HG03520 (cell line): ENCODE results near the gene DYNAP.
A peak's percentile ranks its signal among the peaks of the same experiment; 100 is the strongest.

Source experiments
- ATAC-seq: cut with Tn5 transposase; IDR thresholded peaks from one replicate; pipeline ENCODE4 v1.9.1; 2021; ENCODE audit warnings: mild to moderate bottlenecking, moderate library complexity; ENCODE audit not compliant: unreplicated experiment

Gene DYNAP

DNA sequence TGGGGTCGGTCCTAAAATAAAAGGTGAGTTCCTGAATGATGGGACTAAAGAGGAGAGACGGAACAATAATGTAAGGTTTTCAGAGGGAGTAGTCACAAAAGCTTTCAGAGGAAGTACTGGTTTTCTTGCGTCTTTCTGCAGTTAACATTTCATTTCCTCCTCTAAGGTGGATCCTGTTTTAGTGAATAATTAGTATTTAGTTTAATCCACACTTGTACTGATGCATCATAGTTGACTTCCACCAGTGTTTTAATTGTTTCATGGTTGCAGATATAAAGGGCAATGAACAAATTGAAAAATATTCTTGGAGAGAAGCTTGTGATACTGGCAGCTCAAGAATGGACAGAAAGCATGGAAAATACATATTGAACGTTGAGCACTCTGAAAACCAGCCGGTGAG, at the start of gene DYNAP:
Gene DYNAP (plus strand): TSS at position 301 of the 400 bp plus-strand sequence. CDS start 38 bp downstream, at position 339.
- no peak for ATAC-seq

- ATAC-seq, result no peak
Measured at GRCh38 chr18:54551590-54551989, 39.5 kb upstream of the DYNAP start.

GRCh38 chr18:54555286-54555685, 35.8 kb upstream of the DYNAP start:
- ATAC-seq, result no peak

DNA sequence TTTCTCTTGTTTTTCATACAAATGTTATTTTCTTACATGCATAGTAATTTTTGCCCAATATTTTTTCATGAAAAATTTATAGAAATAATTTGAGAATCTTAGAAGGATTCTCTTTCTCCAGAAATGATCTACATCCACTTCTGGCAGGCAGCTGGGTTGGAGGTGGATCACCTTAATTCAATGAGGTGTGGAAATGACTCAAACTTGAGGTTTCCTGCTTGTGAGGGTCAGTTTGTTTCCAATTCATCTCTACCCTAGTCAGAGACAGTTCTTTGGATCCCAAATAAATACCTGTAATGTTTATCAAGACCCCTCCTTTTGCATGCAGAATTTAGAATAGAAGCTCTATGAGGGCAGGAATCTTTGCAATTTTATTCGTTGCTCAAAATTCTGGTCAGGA, 35.0 kb upstream of the DYNAP start:
- no peak for ATAC-seq

DNA sequence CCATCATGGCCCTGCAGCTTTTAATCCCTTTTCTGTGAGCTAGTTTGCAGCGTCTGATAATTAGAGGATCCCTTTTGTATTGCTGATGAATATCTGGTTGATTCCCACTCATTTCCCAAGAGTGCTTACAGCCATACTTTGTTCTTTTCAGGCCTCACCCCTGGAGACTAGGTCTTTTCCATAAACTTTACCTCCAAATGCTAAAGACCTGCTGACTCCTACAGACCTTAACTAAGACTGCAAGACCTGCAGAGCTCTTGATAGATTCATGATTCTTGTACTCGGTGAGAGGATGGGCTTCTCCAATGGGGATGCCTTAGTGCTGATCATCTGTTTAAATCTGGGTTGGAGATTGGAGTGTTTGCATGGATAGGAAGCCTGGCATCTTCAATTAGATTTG, 33.1 kb upstream of the DYNAP start:
- no peak for ATAC-seq

DNA sequence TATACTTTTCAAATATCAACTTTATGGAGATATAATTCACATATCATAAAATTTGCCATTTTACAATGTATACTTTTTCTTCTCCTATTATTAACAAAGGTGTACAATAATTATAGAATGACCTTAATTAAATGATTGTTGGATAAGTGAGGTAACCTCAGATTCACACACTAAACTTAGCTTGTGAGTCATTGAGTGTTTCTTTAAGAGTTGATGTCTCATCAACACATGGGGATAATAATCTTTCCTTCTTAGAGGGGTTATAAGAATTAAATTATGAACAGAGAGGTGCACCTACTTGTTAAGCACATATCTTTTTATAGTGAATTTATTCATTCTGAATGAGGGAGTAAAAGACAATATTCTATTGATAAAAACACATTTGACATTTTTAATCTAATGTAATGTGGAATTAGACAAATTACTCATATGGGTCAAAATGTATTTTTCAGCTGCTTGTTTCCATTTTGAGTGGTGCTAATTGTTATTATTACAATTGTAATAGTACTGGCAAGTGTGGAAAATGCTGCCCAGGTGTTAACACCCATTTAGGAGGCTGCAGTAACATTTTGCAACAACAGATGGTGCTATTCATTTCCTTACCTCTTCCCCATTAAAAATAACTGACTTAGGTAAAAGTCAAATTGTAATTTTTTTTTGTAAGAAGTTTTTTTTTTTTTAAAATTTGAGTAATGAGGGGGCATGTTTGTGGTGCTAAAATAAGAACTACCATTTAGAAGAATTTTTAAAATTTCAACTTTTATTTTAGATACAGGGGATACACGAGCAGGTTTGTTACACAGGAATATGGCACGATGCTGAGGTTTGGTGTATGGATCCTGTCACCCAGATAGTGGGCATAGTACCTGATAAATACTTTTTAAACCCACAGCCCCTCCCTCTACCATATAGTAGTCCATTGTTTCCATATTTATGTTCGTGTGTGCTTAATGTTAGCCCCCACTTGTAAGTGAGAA, 32.1 kb upstream of the DYNAP start:
- ATAC-seq, result peak; percentile 51

DNA sequence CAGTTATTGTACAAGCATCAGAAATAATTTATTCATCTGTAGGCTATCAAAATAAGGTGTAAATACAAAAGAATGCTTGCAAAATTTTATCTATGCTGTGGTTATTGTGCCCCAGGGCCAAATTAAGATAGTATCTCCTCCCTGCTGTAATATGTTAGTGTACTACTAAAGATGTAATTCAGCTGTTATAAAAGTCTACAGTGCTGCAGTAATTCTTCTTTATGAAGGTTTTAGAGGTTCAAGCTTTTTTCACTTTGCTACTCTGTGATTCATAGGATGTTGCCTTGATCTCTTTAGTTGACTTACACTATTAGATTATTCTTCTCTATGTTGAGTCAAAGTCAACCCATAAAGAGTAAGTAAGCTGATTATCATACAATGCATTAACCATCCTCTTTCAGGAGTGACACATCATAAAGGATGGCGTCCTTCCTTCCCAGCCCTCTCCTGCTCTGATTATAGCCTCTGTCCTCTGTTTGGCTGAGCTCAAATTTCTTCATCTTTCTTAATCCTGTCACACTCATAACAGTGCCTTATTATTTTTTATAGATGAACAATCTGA, 29.3 kb upstream of the DYNAP start:
- ATAC-seq, result no peak

DNA sequence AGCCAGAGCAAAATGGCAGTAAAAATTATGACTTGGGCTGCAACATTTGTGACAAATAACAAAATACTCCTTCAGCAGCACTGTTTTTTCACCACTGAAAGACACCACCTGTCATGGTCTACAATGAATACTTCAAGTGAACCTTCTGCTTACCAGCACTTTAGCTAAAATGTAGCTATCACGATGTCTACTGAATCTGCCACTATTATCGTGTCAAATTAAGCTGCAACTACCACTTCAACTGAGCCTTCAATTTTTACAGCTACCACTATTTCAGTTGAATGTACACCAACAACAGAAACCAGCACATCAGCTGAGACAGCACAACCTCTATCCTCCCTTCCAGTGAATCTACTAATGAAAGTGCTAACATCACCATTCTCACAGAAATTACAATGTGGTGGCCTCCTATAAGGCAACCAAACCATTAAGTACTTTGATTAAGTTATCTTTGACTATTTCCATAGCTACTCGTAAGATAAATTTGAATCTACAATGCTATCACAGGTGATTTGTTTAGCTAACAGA, 10.8 kb upstream of the DYNAP start:
- no peak for ATAC-seq

DNA sequence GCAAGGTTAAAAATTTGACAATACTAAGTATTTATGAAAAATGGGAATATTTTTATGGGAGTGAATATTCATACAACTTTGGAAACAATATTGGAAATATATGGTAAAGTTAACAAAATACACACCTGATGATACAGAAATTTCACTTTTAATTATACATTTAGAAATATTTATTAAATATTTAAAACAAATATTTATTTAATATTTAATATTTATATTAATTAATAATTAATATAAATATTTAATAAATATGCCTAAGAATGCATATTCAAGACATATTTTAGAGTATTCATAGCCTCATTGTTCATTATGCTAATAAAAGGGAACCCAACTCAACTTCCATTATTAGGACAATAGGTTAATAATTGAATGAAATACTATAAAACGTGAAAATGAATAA, 7.0 kb upstream of the DYNAP start:
- ATAC-seq, result no peak

DNA sequence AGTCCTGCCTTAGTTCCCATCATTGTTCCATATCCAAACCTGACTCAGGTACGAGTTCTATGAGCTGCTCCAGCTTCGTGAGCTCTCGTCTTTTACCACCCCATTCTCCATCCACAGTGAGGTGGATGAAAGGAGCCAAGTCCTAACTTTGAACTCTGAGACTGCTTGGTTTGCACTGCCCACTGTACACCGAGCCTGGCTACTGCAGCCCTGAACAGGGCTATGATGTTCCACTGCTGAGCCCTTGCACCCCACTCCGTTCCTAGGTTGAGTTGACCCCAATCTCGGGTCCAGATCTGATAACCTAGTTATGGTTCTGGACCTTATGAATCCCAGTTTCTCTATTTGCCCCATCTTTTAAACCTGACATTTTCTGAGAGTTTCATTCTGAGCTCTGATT, 5.3 kb upstream of the DYNAP start:
- ATAC-seq, result no peak

- no peak for ATAC-seq
Measured at GRCh38 chr18:54604211-54604610, 13.2 kb downstream of the DYNAP start.

DNA sequence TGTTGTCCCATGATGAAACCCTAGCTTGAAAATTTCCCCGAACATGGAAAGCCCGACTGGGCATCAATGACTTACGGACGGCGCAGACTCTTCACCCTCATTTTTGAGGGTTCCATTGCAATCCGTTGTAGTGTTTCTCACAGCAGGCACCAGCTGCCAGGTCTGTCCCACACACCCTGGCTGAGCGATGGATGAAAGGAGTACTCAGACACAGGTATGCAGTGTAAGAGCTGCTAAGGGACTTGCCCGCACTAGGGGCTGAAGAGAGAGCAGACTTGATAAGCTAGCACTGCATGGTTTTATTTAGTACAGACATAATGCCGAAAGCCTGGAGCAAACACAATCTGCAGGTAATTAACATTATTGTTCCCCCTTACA, 15.8 kb downstream of the DYNAP start:
- no peak for ATAC-seq

GRCh38 chr18:54607213-54608027, 16.4 kb downstream of the DYNAP start:
- ATAC-seq, result no peak

DNA sequence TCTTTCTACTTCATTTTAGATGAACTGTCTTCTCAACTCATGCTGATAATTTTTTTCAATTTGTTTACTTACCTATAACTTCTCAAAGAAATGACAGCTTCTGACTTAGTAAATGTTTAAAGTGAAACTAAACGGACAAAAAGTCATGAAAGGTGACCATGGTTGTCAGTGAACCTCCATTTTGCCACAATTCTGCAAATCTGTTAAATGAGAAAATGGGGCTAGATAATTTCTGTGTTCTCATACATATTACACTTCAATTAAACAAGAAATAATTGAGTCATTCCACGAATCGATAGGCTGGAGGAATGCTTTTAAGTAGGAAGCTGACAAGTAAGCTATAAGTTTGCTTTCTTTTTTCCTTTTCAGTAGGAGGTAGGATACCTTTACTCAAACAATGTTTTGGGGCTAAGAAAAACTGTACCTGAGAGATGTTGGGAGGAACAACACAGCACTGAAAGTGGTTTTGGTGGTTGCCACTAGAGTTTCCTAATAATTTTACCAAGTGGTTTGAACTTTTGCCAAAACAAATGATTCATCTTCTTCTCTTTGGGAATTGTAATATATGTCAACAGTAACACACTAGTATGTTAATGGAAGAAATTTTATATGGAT, 17.1 kb downstream of the DYNAP start:
- ATAC-seq, result no peak

DNA sequence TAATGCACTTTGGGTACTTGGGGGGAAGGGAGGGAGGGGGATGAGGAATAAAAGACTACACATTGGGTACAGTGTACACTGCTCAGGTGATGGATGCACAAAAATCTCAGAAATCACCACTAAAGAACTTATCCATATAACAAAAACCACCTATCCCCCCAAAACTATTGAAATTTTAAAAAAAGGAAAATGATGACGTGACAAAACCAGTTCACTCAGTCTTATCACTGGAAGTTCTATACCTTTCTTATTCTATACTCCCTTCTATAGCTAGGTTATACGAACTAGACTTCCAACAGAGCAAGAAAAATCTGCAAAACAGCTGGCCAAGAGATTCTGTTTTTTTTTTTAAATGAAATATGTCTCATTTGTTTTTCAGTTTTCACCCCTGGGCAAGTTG, 20.8 kb downstream of the DYNAP start:
- ATAC-seq, result no peak

DNA sequence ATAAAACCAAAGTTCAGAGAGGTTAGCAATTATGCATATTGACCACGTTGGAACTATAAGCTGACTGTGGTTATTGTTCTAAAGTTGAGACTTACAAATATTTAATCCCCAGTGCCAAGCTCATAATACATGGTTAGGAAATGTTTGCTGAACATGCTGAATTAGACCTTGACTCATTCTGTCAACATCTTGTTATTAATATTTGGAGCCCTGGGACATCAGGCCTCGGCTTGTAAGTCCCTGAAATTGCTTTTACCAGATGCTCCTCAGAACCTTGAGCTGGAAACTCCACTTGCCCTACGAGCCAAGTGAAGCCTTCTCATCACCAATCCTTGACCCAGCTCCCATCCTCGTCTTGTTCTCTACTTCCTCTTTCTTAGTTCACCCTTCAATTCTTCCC, 21.2 kb downstream of the DYNAP start:
- ATAC-seq, result no peak

DNA sequence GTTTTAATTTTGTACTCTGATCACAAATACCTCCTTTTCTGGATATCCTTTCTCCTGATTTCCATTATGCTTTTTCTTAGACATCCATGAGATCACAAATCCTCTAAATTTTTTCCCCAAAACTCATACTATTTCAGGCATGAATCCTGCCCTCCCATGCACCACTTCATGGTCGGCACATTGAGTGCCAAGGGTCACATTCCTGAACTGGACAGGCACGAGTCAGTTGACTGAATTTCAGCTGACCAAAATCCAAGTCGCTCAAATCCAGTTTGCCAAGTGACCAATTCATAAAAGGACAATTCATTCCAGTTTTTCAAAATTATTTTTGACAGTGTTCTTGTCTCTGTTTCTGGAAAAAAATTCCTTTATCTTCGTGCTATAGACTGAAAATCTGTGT, 22.1 kb downstream of the DYNAP start:
- no peak for ATAC-seq

- peak; percentile 79 for ATAC-seq
Measured at GRCh38 chr18:54616220-54616848, 25.3 kb downstream of the DYNAP start.

DNA sequence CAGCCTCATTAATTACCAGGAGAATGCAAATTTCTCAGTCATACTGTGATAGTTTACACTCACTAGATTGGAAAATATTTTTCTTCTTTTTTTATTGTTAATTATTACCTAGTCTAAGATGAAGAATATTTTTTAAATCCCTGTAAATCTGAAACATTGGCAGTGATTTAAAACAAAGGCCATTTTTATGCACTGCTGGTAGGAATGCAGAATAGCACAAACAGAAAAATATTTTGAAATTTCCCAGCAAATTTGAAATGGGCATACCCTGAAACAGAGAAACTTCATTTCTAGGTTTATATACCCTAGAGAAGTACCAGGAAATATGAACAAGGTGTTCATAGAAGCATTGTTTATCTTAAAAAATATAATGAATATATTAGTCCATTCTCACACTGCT, 31.0 kb downstream of the DYNAP start:
- no peak for ATAC-seq

DNA sequence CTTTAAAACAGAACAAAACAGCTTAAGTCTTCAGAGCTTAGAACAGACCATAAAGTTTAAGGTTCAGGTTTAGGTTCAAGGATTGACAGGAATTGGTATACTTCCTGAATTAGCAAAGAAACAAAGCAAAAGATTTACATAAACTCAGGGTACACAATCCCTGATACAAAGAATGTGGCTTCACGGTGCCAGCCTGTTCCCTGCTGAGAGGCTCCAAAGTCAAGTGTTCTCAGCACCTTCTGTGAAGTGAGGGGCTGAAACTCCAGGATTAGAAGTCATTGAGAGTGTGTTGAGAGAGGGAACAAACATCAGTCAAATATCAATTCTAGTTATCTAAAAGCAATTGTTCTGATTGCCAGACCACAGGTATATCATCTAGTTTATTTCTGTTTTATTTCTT, 35.7 kb downstream of the DYNAP start:
- ATAC-seq, result no peak
